ENCODE measurements around the gene UQCC5. TPM values are rescaled to one million over a fixed set of nuclear protein-coding genes. Genes with fewer than 3 reads are reported as not detected.
A peak's percentile ranks its signal among the peaks of the same experiment; 100 is the strongest.

The UQCC5 gene
- total and polyA plus RNA-seq, 10 donors, result 2.7 to 41.5 (median 12.0) TPM

DNA sequence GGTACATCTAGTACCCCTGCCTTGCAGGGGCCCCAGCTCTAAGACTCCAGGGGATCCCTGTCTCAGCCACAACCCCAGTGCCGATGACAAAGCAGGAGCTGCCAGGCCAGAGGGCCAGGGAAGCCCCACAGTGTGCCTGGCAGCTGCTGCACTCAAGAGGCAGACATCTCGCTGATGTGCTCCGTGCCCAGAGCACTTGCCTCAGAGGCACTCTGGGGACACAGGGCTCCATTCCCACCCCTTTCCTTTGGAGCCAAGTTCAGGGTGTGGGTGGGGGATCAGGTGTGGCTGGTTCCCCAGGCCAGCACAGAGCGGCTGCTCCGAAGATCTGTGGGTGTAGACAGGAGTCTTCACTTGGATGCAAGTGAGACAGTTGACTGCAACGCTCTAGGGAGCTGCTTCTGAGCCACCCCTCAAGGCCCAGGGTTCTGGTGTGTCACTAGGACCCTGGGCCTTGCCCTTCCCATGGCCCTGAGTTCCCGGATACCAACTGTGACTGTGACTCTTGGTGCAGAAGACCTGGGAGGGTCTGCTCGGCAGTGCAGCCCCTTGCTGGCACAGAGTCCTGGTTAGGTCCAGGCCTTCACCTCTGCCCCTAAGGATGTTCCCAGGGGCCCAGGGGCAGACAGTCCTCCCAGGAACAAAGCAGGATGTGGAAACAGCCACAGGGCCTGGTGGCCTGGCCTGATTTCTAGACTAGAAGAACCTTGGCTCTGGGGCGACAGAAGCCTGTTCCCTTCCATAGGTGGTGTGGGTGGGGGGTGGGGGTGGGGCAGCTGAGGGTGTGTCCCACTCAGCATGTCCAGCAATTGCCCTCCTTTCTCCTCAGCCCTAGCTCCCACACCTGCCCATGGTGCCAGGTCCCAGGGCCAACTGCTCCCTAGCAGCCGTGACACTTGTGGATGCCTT is 5.2 kb upstream of the UQCC5 start:
- TF ChIP-seq, protein P1, sequence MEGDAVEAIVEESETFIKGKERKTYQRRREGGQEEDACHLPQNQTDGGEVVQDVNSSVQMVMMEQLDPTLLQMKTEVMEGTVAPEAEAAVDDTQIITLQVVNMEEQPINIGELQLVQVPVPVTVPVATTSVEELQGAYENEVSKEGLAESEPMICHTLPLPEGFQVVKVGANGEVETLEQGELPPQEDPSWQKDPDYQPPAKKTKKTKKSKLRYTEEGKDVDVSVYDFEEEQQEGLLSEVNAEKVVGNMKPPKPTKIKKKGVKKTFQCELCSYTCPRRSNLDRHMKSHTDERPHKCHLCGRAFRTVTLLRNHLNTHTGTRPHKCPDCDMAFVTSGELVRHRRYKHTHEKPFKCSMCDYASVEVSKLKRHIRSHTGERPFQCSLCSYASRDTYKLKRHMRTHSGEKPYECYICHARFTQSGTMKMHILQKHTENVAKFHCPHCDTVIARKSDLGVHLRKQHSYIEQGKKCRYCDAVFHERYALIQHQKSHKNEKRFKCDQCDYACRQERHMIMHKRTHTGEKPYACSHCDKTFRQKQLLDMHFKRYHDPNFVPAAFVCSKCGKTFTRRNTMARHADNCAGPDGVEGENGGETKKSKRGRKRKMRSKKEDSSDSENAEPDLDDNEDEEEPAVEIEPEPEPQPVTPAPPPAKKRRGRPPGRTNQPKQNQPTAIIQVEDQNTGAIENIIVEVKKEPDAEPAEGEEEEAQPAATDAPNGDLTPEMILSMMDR (IDR thresholded peaks at IDR 0.05 in 8 of 11, conservative IDR thresholded peaks at IDR 0.05 in 3 of 11), result no peak
- peak in 1 of 3 donors; percentile 41 for TF ChIP-seq POLR2AphosphoS5 (IDR thresholded peaks at IDR 0.05)
- Histone ChIP-seq H3K27me3 (replicated peaks in 1 of 7) (peaks cover 0 to 27% (median 5%) of the 10 kb centered on the region in 7 donors), H3K27ac (peak overlapping the region in 1 of 8 donors; percentile 8), H3K9me3 (no peaks in the 10 kb centered on the region), H3K36me3 (peaks cover 0 to 21% (median 0%) of the 10 kb centered on the region in 6 donors), H3K4me1 (peaks cover 17 to 80% (median 41%) of the 10 kb centered on the region in 6 donors), H3K4me3 (no peak overlapping the region)
- DNase-seq, result peak; percentile 67
- WGBS, 5 donors, result 83 to 93% (median 87%) methylated on average over 9 to 10 of the region's 10 CpGs
- intact Hi-C loops (cut with DNase I; ENCODE audit: low total_unique reads), result no loop called here

DNA sequence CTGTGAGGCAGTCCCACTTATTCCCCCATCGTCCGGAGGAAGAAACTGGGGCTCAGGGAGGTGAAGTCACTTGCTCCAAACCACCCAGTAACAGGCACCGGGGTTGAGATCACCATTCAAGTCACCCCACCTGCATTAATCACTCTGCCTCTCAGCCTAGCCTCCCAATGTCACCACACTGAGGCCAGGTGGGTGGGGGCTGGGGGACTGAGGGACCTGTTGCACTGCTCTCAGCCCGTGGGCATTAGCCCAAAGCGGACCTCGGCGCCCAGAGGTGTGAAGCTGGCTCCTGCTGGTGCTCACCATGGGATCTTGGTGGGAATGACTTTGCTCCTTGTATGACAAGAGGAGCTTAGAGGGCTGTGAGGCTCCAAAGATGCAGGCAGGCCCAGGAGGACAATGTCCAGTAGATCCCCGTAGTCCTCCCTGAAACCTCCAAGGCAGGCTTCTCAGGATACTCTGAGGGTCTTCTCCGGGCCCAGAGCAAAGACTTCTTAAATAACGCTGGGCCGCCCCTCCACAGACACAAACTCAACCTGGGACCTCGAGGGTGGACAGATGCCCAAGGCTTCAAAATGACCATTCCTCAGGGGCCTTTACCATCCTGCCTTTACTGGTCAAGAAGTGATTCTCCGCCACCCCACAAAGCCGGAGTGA is 4.4 kb upstream of the UQCC5 start:
- H3K9me3 ChIP-seq, result no peaks in the 10 kb centered on the region
- H3K36me3 ChIP-seq, result peaks cover 0 to 21% (median 0%) of the 10 kb centered on the region in 6 donors
- H3K27ac ChIP-seq, result peak overlapping the region in 1 of 8 donors; percentile 83
- TF ChIP-seq, protein P1 (IDR thresholded peaks at IDR 0.05 in 8 of 11, conservative IDR thresholded peaks at IDR 0.05 in 3 of 11), result no peak
- no peak for TF ChIP-seq POLR2A (IDR thresholded peaks at IDR 0.05)
- TF ChIP-seq POLR2AphosphoS5 (IDR thresholded peaks at IDR 0.05), result peak in 1 of 3 donors; percentile 10
- peak; percentile 76 for DNase-seq
- WGBS, 5 donors, result 87 to 90% (median 89%) methylated on average over 12 to 14 of the region's 14 CpGs
- intact Hi-C loops (cut with DNase I; ENCODE audit: low total_unique reads), result no loop called here
- peaks cover 0 to 27% (median 5%) of the 10 kb centered on the region in 7 donors for H3K27me3 ChIP-seq (replicated peaks in 1 of 7)
- H3K4me1 ChIP-seq, result peaks cover 15 to 76% (median 41%) of the 10 kb centered on the region in 6 donors
- H3K4me3 ChIP-seq, result peak overlapping the region in 2 of 8 donors; percentile 67 to 90

DNA sequence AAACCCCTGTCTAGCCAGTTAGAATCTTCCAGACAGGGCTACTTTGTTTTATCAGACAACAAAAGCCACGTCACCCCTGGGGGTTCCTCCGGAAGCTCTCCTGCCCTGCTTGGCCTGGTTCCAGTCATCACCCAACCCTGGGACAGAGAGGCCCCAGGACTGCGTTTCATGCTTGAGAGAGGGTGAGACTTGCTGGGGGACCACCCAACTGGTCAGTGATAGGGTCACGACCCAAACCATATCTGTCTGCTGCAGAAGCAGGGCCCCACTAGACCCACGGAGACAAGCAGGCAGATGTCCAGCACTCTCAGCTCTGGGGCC is 3.9 kb upstream of the UQCC5 start:
- WGBS, 5 donors, result 18 to 36% (median 27%) methylated on average over 4 to 5 of the region's 5 CpGs
- TF ChIP-seq POLR2A (IDR thresholded peaks at IDR 0.05) (no peak), POLR2AphosphoS5 (IDR thresholded peaks at IDR 0.05) (no peak)
- TF ChIP-seq, protein P1 (IDR thresholded peaks at IDR 0.05 in 8 of 11, conservative IDR thresholded peaks at IDR 0.05 in 3 of 11), result no peak
- H3K9me3 ChIP-seq, result no peaks in the 10 kb centered on the region
- peak overlapping the region in 6 of 8 donors; percentile 23 to 90 (median 55) for H3K4me3 ChIP-seq
- intact Hi-C loops (cut with DNase I; ENCODE audit: low total_unique reads), result no loop called here
- peak overlapping the region in 4 of 8 donors; percentile 30 to 83 (median 46) for H3K27ac ChIP-seq
- peaks cover 17 to 76% (median 44%) of the 10 kb centered on the region in 6 donors for H3K4me1 ChIP-seq
- DNase-seq, result peak; percentile 66
- H3K36me3 ChIP-seq, result peaks cover 0 to 16% (median 0%) of the 10 kb centered on the region in 6 donors
- peaks cover 0 to 27% (median 5%) of the 10 kb centered on the region in 7 donors for H3K27me3 ChIP-seq (replicated peaks in 1 of 7)

Data from spleen (tissue), 11 donors.